HepG2 (cell line): ENCODE results near the gene FAM118A. TPM values are rescaled to one million over a fixed set of nuclear protein-coding genes. Genes with fewer than 3 reads are reported as not detected.

Experiments used
- ATM ChIP-seq: fragments of 450-650 bp; IDR thresholded peaks from 2 replicates; pipeline ENCODE4 v1.7.1; 2017; ENCODE audit warnings: mild to moderate bottlenecking, borderline replicate concordance
- HNF4G ChIP-seq, 2 experiments: sonication (generic) in 1 of 2; formaldehyde crosslinking in 1 of 2; IDR thresholded peaks; 2 replicates each; pipeline versions ENCODE4 v1.4.0 to v1.6.1; 2011 to 2020; ENCODE audit warnings: borderline replicate concordance in 2 of 2, low read depth in 2 of 2, mild to moderate bottlenecking in 2 of 2, low read length in 1 of 2, missing genetic modification reagents in 1 of 2, moderate library complexity in 1 of 2
- IRF1 ChIP-seq: sonication (generic); formaldehyde crosslinking; IDR thresholded peaks from 2 replicates; pipeline ENCODE4 v1.4.0; 2020; ENCODE audit warnings: low read depth, mild to moderate bottlenecking, missing genetic modification reagents
- KDM3A ChIP-seq: IDR thresholded peaks from 2 replicates; pipeline ENCODE4 v1.6.1; 2018; ENCODE audit warnings: low read depth, missing compliant biosample characterization
- NFE2 ChIP-seq: sonication (generic); formaldehyde crosslinking; IDR thresholded peaks from 2 replicates; pipeline ENCODE4 v1.4.0; 2020; ENCODE audit warnings: missing genetic modification reagents
- PPARG ChIP-seq: conservative IDR thresholded peaks from 2 replicates; pipeline ENCODE4 v1.6.1; 2016; ENCODE audit warnings: missing biosample characterization, missing genetic modification reagents
- RBAK ChIP-seq: sonication (generic); formaldehyde crosslinking; IDR thresholded peaks from 2 replicates; pipeline ENCODE4 v1.5.1; 2020; ENCODE audit warnings: mild to moderate bottlenecking, missing genetic modification reagents
- RFX3 ChIP-seq: IDR thresholded peaks from 2 replicates; pipeline ENCODE4 v1.6.1; 2016; ENCODE audit warnings: missing biosample characterization, missing genetic modification reagents
- ZBTB44 ChIP-seq: sonication (generic); formaldehyde crosslinking; IDR thresholded peaks from 2 replicates; pipeline ENCODE4 v1.4.0; 2020; ENCODE audit warnings: missing genetic modification reagents
- ZGPAT ChIP-seq: IDR thresholded peaks from 2 replicates; pipeline ENCODE4 v1.6.1; 2016; ENCODE audit warnings: mild to moderate bottlenecking
- ZMAT3 ChIP-seq: sonication (generic); formaldehyde crosslinking; conservative IDR thresholded peaks from 2 replicates; pipeline ENCODE4 v1.7.0; 2021; ENCODE audit warnings: missing genetic modification reagents
- ZNF564 ChIP-seq: sonication (generic); formaldehyde crosslinking; IDR thresholded peaks from 2 replicates; pipeline ENCODE4 v1.8.1; 2023; ENCODE audit warnings: mild to moderate bottlenecking, missing genetic modification reagents
- ZNF83 ChIP-seq: sonication (generic); formaldehyde crosslinking; IDR thresholded peaks from 2 replicates; pipeline ENCODE4 v1.4.0; 2020; ENCODE audit warnings: missing genetic modification reagents, mild to moderate bottlenecking, borderline replicate concordance
- polyA plus RNA-seq, 8 experiments: library from polyadenylated mRNA; depleted of rRNA in 3 of 8; stranded (reverse) in 7 of 8; unstranded in 1 of 8; fragments of >200 nt; fragmentation: Illumina TruSeq in 4 of 8; extraction: Trizol in 4 of 8; gene quantifications; 2 replicates each; pipeline versions ENCODE4 v1.2.1 to v1.2.3, GENCODE V29; 2011 to 2016; ENCODE audit warnings: low read depth in 4 of 8, missing spikeins in 1 of 8, mixed read lengths in 1 of 8; ENCODE audit not compliant: insufficient read depth in 1 of 8
- total RNA-seq, 5 experiments: library from RNA; depleted of rRNA; stranded (reverse); fragments of >200 nt; fragmentation: Illumina TruSeq; extraction: Trizol; gene quantifications; 2 replicates each; pipeline ENCODE4 v1.2.3, GENCODE V29; 2016; ENCODE audit warnings: low read depth in 1 of 5
- TF ChIP-seq, protein P1 (sequence below): sonication (generic); formaldehyde crosslinking; IDR thresholded peaks from 2 replicates; pipeline ENCODE4 v1.5.1; 2020; ENCODE audit warnings: mild to moderate bottlenecking, missing genetic modification reagents, moderate library complexity
- TF ChIP-seq, protein P2 (sequence below): IDR thresholded peaks from 2 replicates; pipeline ENCODE4 v1.6.1; 2016; ENCODE audit warnings: control low read depth
- TF ChIP-seq, protein P3 (sequence below): sonication (generic); formaldehyde crosslinking; IDR thresholded peaks from 2 replicates; pipeline ENCODE4; 2020; ENCODE audit warnings: missing genetic modification reagents, mild to moderate bottlenecking, borderline replicate concordance

Gene FAM118A
- total and polyA plus RNA-seq, 2 of the 13 experiments (the other 11 are each of a cell fraction or from before 2014, with no cell fraction given), result 36.7 to 48.2 TPM

GRCh38 chr22:45273452-45274075 lies 36.2 kb upstream of the FAM118A start (continued):
- TF ChIP-seq, protein P1, sequence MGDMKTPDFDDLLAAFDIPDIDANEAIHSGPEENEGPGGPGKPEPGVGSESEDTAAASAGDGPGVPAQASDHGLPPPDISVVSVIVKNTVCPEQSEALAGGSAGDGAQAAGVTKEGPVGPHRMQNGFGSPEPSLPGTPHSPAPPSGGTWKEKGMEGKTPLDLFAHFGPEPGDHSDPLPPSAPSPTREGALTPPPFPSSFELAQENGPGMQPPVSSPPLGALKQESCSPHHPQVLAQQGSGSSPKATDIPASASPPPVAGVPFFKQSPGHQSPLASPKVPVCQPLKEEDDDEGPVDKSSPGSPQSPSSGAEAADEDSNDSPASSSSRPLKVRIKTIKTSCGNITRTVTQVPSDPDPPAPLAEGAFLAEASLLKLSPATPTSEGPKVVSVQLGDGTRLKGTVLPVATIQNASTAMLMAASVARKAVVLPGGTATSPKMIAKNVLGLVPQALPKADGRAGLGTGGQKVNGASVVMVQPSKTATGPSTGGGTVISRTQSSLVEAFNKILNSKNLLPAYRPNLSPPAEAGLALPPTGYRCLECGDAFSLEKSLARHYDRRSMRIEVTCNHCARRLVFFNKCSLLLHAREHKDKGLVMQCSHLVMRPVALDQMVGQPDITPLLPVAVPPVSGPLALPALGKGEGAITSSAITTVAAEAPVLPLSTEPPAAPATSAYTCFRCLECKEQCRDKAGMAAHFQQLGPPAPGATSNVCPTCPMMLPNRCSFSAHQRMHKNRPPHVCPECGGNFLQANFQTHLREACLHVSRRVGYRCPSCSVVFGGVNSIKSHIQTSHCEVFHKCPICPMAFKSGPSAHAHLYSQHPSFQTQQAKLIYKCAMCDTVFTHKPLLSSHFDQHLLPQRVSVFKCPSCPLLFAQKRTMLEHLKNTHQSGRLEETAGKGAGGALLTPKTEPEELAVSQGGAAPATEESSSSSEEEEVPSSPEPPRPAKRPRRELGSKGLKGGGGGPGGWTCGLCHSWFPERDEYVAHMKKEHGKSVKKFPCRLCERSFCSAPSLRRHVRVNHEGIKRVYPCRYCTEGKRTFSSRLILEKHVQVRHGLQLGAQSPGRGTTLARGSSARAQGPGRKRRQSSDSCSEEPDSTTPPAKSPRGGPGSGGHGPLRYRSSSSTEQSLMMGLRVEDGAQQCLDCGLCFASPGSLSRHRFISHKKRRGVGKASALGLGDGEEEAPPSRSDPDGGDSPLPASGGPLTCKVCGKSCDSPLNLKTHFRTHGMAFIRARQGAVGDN (CRISPR knock-in tag), result peak; percentile 98
- TF ChIP-seq ATM (no peak), KDM3A (CRISPR knock-in tag) (no peak), PPARG (peak; percentile 85), ZBTB44 (CRISPR knock-in tag) (no peak), ZNF83 (CRISPR knock-in tag) (peak; percentile 58; the same call in 1 of the 2 replicates), NFE2 (CRISPR knock-in tag) (no peak), RFX3 (no peak), HNF4G (IDR thresholded peaks at IDR 0.05; ENCODE audit: borderline replicate concordance, low read depth, low read length) (peak; percentile 99), HNF4G (CRISPR knock-in tag; IDR thresholded peaks at IDR 0.05; ENCODE audit: borderline replicate concordance, low read depth) (peak; percentile 99), IRF1 (CRISPR knock-in tag) (0 out of 2 replicates have a peak, but pooled peaks have one; percentile 16), ZMAT3 (CRISPR knock-in tag) (0 out of 2 replicates have a peak, but pooled peaks have one; percentile 87), ZNF564 (CRISPR knock-in tag) (no peak), RBAK (no peak), ZGPAT (CRISPR knock-in tag) (peak; percentile 87)
- TF ChIP-seq, protein P2, sequence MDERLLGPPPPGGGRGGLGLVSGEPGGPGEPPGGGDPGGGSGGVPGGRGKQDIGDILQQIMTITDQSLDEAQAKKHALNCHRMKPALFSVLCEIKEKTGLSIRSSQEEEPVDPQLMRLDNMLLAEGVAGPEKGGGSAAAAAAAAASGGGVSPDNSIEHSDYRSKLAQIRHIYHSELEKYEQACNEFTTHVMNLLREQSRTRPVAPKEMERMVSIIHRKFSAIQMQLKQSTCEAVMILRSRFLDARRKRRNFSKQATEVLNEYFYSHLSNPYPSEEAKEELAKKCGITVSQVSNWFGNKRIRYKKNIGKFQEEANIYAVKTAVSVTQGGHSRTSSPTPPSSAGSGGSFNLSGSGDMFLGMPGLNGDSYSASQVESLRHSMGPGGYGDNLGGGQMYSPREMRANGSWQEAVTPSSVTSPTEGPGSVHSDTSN (CRISPR knock-in tag), result peak; percentile 23; the same call in 1 of the 2 replicates
- TF ChIP-seq, protein P3, sequence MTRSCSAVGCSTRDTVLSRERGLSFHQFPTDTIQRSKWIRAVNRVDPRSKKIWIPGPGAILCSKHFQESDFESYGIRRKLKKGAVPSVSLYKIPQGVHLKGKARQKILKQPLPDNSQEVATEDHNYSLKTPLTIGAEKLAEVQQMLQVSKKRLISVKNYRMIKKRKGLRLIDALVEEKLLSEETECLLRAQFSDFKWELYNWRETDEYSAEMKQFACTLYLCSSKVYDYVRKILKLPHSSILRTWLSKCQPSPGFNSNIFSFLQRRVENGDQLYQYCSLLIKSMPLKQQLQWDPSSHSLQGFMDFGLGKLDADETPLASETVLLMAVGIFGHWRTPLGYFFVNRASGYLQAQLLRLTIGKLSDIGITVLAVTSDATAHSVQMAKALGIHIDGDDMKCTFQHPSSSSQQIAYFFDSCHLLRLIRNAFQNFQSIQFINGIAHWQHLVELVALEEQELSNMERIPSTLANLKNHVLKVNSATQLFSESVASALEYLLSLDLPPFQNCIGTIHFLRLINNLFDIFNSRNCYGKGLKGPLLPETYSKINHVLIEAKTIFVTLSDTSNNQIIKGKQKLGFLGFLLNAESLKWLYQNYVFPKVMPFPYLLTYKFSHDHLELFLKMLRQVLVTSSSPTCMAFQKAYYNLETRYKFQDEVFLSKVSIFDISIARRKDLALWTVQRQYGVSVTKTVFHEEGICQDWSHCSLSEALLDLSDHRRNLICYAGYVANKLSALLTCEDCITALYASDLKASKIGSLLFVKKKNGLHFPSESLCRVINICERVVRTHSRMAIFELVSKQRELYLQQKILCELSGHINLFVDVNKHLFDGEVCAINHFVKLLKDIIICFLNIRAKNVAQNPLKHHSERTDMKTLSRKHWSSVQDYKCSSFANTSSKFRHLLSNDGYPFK (CRISPR knock-in tag), result no peak; the same call in 1 of the 2 replicates
